IPS-NIHi11 (cell line): Measurements from ENCODE around the gene OFD1.
A peak's percentile ranks its signal among the peaks of the same experiment; 100 is the strongest.

Experiments used
- DNase-seq: peaks from one replicate; pipeline ENCODE4 v3.0.0; 2012; ENCODE audit warnings: mixed read lengths, low spot score

OFD1 gene

DNA sequence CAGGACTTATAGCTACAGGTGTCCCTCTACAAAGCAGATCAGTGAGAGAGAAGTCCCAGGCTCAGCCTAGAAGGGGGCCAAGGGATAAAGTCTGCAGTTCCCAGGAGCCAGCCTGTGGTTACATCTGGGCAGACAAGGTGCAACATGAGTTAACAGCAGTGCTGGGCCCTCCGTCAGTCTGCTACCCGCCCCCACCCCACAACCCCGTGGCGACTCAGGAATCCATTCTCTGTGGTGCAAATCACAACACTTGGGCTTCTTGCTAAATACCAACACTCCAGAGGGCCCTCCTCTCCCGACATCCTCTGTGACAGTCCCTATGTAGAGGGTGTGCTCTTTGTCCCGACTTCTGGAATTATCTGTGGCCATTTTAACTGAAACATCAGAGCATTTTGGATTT lies 68.6 kb downstream of the OFD1 start:
- DNase-seq, result peak; percentile 26

DNA sequence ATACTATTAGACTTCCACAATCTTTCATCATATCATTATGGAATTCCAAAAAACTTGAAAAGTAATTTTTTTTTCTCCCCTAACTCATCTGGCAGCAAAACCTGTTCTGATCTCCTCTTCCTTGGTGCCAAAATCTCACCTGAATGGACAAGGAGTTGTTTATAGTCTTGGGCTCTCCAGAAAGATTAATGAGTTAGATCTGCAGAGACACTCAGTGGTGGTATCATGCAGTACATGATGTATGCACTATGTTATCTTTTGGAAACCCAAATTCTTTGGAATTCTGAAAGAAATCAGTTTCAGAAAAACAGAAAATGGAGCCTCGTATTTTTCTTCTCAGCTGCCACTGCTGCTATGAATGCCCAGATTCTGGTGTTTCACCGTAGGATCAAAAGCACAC lies 70.7 kb downstream of the OFD1 start:
- DNase-seq, result no peak

GRCh38 chrX:13808293-13808692 lies 73.7 kb downstream of the OFD1 start:
- no peak for DNase-seq

DNA sequence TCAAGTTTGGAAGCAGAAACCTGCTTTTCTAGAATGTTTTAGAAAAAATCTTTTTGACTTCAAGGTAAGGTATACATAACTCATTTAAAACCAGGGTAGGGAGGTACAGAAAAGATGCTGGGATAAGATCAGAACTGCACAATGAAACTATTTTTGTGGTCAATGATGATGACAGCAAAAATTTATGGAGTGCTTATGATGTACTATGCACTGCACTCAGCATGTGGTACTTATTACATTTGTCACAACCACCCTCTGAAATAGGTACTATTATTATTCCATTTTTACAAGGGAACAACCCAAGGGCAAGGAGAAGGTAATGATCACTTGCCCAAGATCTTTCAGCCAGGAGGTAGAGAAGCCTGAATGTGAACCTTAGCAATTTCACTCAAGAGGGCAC lies 74.3 kb downstream of the OFD1 start:
- no peak for DNase-seq

GRCh38 chrX:13815664-13816063 lies 81.1 kb downstream of the OFD1 start:
- DNase-seq, result no peak

DNA sequence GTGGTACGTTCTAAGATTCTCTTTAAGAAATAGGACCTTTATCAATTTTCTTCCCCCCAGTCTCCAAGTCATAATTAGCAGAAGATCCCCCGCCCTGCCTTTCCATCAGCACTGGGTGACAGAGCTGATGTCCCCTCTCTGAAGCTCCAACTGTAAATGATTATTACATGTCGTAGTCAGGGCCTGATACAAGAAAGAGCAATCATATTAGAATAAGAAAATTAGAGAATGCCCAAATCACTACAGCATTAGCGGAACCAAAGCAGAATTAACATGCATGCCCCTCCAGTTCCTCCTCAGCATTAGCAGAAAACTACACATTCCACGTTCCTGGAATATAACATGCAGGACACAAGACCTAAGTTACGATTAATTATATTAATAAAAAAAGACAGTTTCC lies 81.6 kb downstream of the OFD1 start:
- no peak for DNase-seq

- DNase-seq, result peak; percentile 13
These were observed 82.4 kb downstream of the OFD1 start, which contains the start of gene GPM6B for GRCh38 chrX:13816643-13817627. Gene GPM6B (minus strand): TSS chrX:13817093. CDS start chrX:13816904, 189 bp downstream.
